GM18505 (cell line): ENCODE results near the gene WFDC12.

ENCODE experiments used
- ATAC-seq: cut with Tn5 transposase; IDR thresholded peaks from one replicate; pipeline ENCODE4 v1.9.1; 2021; ENCODE audit not compliant: unreplicated experiment
- POLR2A ChIP-seq: IDR thresholded peaks from 4 replicates; pipeline ENCODE4 v1.6.1; 2011; ENCODE audit warnings: borderline replicate concordance; ENCODE audit not compliant: insufficient read depth, insufficient read length; ENCODE audit errors: extremely low read depth

The WFDC12 gene

GRCh38 chr20:45110301-45110700 is 14.0 kb downstream of the WFDC12 start:
- ATAC-seq = no peak
- no peak for TF ChIP-seq POLR2A

GRCh38 chr20:45109634-45110033 is 14.6 kb downstream of the WFDC12 start:
- TF ChIP-seq POLR2A = no peak

GRCh38 chr20:45105317-45105716 is 18.9 kb downstream of the WFDC12 start:
- no peak for TF ChIP-seq POLR2A
- ATAC-seq = no peak

More at GRCh38 chr20:45109634-45110033, 14.6 kb downstream of the WFDC12 start:
- no peak for ATAC-seq

- TF ChIP-seq POLR2A = no peak
- no peak for ATAC-seq
These were observed 19.5 kb downstream of the WFDC12 start for GRCh38 chr20:45104786-45105185.

- no peak for ATAC-seq
- TF ChIP-seq POLR2A = no peak
These were observed 21.2 kb downstream of the WFDC12 start for GRCh38 chr20:45103072-45103471.

GRCh38 chr20:45101333-45101850 is 22.9 kb downstream of the WFDC12 start:
- no peak for TF ChIP-seq POLR2A

GRCh38 chr20:45100563-45101245 is 23.6 kb downstream of the WFDC12 start, which contains the start of gene KCNS1:
KCNS1 (minus strand) TSS chr20:45101127; CDS start chr20:45099236, 1,891 bp downstream.
- ATAC-seq = no peak
- TF ChIP-seq POLR2A = no peak

More at GRCh38 chr20:45101333-45101850, 22.9 kb downstream of the WFDC12 start:
- ATAC-seq = no peak

- TF ChIP-seq POLR2A = no peak
- no peak for ATAC-seq
These were observed 26.0 kb downstream of the WFDC12 start for GRCh38 chr20:45098103-45098773.

- no peak for ATAC-seq
- no peak for TF ChIP-seq POLR2A
These were observed 26.7 kb downstream of the WFDC12 start for GRCh38 chr20:45097485-45098102.

GRCh38 chr20:45096781-45097180 is 27.5 kb downstream of the WFDC12 start:
- no peak for TF ChIP-seq POLR2A
- ATAC-seq = no peak

GRCh38 chr20:45095805-45096238 is 28.4 kb downstream of the WFDC12 start:
- no peak for TF ChIP-seq POLR2A
- no peak for ATAC-seq

GRCh38 chr20:45094864-45095574 is 29.2 kb downstream of the WFDC12 start:
- no peak for ATAC-seq
- no peak for TF ChIP-seq POLR2A

- ATAC-seq = no peak
These were observed 30.1 kb downstream of the WFDC12 start for GRCh38 chr20:45094201-45094600.

More at GRCh38 chr20:45094201-45094600, 30.1 kb downstream of the WFDC12 start:
- no peak for TF ChIP-seq POLR2A
